ENCODE results near the gene INTS13.
"Not testable (repeated sequence)": the region's sequence is repeated elsewhere in the genome, so short reads cannot be mapped to it uniquely, and the experiment has no call there.

Gene INTS13

DNA sequence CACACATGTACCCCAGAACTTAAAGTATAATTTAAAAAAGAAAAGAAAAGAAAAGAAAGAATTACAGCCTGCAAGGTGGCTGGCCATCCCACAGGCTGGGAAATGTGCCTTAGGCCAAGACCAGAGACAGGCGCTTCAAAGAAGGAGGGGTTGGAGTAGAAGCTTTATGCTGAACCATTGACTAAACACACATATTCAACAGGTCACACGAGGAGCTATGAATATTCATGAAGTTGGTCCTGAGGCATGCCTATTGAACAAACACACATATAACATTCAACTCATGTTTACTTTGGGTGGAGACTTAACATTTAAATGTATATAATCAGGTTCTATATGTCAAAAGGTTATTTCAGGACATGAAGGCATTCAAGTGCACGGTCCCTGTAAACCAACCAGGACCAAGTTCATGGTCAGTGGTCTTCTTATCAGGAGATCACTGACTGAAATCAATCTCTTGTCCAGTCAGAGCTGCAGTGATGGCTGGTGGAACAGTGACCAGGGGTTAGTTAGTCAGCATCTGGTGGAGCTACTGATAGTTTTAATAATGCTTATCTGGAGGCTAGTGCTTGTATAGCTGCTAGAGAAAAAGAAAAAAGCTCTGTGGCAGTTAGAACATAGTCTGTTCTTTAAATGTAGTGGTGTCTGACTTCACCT is 69.2 kb downstream of the INTS13 start:
- no peak for FAIRE-seq

DNA sequence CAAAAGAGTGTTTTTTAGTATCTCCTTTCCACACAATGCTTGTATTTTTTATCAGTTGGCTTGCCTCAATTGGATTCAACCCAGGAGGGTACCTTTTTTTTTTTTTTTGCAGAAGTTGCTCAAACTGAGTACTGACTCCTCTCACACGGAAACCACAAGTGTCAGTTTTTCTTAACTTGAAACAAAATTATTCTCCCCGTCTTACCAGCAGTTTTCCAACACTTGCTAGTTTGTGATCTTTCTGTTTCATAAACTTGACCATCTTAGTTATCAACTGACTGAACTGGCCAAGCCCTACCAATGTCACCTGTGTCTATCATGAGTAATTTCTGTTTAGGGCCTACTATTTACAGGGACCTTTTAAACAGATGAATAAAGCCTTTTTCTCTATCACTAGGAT is 70.7 kb downstream of the INTS13 start:
- FAIRE-seq, result no peak

DNA sequence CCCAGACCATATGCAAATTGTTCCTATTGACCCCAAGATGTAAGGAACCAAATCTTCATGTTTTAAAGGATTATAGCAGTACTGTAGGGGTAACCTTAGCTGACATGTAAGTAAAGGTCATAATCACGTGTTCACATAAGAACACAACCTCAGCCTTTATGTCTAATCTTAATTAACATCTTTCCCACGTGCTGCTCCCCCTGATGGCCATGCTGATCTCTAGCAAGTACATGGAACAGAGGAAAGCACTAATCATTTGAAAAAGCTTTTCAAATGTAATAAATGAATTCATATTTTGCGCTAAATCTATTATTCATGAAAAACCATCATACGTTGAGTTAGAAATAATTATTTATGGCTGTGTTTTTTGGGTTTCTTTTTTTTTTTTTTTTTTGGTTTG is 74.3 kb downstream of the INTS13 start:
- no peak for FAIRE-seq

DNA sequence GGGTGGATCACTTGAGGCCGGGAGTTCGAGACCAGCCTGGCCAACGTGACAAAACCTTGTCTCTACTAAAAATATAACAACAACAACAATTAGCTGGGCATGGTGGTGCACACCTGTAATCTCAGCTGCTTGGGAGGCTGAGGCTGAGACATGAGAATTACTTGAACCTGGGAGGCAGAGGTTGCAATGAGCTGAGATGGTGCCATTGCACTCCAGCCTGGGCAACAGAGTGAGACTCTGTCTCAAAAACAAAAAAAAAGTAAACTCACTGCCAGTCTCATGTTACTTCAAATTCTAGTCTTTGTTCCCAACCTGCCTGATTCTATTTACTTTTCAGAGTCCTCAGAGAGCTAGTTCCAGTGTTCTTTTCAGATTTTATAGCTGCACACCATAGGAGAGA is 75.0 kb downstream of the INTS13 start:
- FAIRE-seq, result not testable (repeated sequence)

DNA sequence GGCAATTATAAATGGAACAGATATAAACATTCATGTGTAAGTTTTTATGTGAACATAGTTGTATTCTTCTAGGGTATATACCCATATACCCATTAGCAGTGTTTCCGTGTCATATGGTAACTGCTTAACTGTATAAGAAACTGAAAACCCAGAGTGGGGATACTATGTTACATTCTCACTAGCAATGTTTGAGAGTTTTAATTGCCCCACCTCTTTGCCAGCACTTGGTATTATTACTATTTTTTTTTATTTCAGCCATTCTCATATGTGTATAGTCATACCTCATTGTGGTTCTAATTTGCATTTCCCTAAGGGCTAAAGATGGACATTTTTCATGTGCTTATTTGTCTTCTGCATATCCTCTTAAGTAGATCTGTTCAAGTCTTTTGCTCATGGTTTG is 76.1 kb downstream of the INTS13 start:
- no peak for FAIRE-seq

DNA sequence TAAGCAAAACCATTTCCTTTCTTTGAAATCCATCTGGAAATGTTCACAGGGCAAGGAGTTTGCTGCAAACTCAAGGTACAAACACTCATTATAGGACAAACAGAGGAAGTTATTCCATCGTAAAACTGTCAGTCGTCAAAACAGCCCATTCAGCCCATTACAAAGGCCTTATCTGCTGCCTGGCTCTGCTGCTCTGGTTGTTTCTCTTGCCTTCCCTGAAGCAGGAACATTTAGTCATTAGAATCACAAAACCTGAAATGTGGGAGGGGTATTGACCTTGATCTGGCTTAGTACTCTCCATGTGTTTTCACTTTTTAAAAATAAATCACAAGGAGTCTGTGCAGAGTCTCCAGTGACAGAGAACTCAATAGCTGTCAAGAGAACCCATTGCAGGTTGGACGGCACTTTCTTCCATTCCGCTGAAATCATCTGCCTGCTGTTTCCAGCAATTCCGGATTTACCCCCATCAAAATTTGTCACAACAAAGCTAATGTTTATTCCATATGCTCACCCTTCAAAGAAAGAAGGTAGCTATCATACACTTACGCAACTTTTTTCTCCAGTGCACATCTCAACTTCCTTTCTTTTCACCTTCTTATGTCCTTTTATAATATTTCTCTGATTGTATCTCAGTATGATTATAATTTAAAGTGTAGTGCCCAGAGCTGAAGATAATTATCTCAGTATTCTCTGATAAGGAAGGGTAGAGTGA is 80.2 kb downstream of the INTS13 start:
- no peak for FAIRE-seq

DNA sequence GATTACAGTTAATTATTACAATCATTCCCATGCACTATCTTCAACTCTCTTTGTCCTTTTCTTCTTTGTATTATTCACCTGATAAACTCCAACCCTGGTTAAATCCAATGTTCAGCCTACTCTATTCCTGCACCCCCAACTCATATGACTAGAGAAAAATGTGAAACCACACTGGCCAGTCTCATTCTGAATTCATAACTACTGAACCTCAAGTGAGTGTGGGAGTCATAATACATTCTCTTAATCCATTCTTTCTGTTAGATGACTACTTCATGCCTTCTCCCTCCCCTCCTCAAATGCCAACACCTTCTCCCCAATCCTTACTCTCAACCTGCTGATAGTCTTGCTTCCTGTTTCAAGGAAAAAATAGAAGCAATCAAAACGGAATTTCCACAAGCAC is 82.4 kb downstream of the INTS13 start:
- FAIRE-seq, result no peak

Data from G401.6 (cell line).